IMR-90 (cell line): ENCODE measurements around the gene CST7.

Experiments
- BHLHE40 ChIP-seq: fragments of 150-350 bp; IDR thresholded peaks from 2 replicates; pipeline ENCODE4 v1.6.1; 2016; ENCODE audit warnings: mild to moderate bottlenecking, low read depth, low read length
- CEBPB ChIP-seq: IDR thresholded peaks from 2 replicates; pipeline ENCODE4 v1.6.1; 2012; ENCODE audit warnings: low read depth, low read length, improper control_type of control experiment
- CTCF ChIP-seq: conservative IDR thresholded peaks from 2 replicates; pipeline ENCODE4 v1.5.1; 2012; ENCODE audit warnings: mild to moderate bottlenecking, low read depth, low read length, improper control_type of control experiment
- FOS ChIP-seq: fragments of 150-350 bp; IDR thresholded peaks from 2 replicates; pipeline ENCODE4 v1.6.1; 2016; ENCODE audit warnings: low read depth, low read length
- MAZ ChIP-seq: IDR thresholded peaks from 2 replicates; pipeline ENCODE4 v1.6.1; 2012; ENCODE audit warnings: low read depth, mild to moderate bottlenecking, low read length, improper control_type of control experiment, moderate library complexity, borderline replicate concordance
- NFE2L2 ChIP-seq: fragments of 150-350 bp; IDR thresholded peaks from 2 replicates; pipeline ENCODE4 v1.6.1; 2016; ENCODE audit warnings: low read depth, mild to moderate bottlenecking, low read length
- POLR2A ChIP-seq: IDR thresholded peaks from 2 replicates; pipeline ENCODE4 v1.6.1; 2012; ENCODE audit warnings: mild to moderate bottlenecking, low read depth, low read length
- RAD21 ChIP-seq: IDR thresholded peaks from 2 replicates; pipeline ENCODE4 v1.6.1; 2012; ENCODE audit warnings: low read length, improper control_type of control experiment
- RCOR1 ChIP-seq: IDR thresholded peaks from 2 replicates; pipeline ENCODE4 v1.6.1; 2012; ENCODE audit warnings: mild to moderate bottlenecking, low read length, improper control_type of control experiment; ENCODE audit not compliant: insufficient replicate concordance
- SMC3 ChIP-seq: fragments of 150-350 bp; IDR thresholded peaks from 2 replicates; pipeline ENCODE4 v1.6.1; 2016; ENCODE audit warnings: low read depth, mild to moderate bottlenecking, antibody characterized with exemption, low read length, moderate library complexity
- USF2 ChIP-seq: fragments of 150-350 bp; IDR thresholded peaks from 2 replicates; pipeline ENCODE4 v1.6.1; 2017; ENCODE audit warnings: mild to moderate bottlenecking, antibody characterized with exemption, low read length, low read depth

DNA sequence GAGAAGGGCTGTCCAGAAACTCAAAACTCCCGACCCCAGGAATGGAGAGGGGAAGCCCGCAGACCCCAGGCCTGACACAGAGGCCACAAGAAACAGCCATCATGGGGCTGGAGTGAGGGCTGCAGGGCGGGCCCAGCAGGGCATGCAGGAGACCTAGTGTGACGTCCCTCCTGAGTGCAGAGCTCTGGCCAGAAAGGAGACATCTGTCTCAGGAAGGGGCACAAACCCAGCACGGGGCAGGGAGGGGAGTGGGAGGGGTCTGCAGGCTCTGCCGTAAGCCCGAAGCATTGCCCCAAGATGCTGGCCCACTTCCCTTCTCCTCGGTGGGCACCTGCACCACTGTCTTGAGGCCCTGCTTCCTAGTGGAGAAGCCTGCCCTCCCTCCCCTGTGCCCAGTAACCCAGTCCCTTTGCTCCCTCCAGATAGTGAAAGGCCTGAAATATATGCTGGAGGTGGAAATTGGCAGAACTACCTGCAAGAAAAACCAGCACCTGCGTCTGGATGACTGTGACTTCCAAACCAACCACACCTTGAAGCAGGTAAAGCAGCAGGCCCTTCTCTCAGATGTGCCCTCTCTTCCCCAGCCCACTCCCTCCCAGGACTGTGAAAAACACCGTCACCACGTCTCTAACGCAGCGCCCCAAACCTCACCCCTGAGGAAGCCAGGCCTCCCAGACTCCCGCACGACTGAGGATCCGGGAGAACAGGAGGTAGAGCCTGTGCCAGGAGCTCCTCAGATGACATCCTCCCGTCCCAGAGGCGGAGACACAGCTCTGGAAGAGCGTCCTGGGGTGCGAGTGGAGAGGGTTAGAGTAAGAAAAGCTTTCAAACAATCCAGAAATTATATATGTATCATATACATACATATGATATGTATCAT lies 9.7 kb downstream of the CST7 start:
- no peak for TF ChIP-seq CTCF
- TF ChIP-seq POLR2A = no peak
- TF ChIP-seq USF2 = no peak
- no peak for TF ChIP-seq SMC3
- TF ChIP-seq NFE2L2 = no peak
- TF ChIP-seq BHLHE40 = no peak
- TF ChIP-seq MAZ = no peak
- TF ChIP-seq FOS = no peak
- no peak for TF ChIP-seq CEBPB
- no peak for TF ChIP-seq RCOR1
- TF ChIP-seq RAD21 = no peak
